Suprapubic skin (tissue), 4 donors: ENCODE measurements around the gene TNFRSF11A.

ENCODE experiments used
- EP300 ChIP-seq: sonication (generic); formaldehyde crosslinking; IDR thresholded peaks from one replicate; pipeline ENCODE4 v1.6.1; 2017; ENCODE audit warnings: antibody characterized with exemption
- POLR2A ChIP-seq, 2 donors: fragments of 450-650 bp; IDR thresholded peaks; one replicate each; pipeline ENCODE4 v1.6.1; 2017; ENCODE audit warnings: antibody characterized with exemption in 2 of 2, mild to moderate bottlenecking in 2 of 2, moderate library complexity in 2 of 2
- POLR2AphosphoS5 ChIP-seq, 3 donors: sonication (generic); formaldehyde crosslinking; IDR thresholded peaks; one replicate each; pipeline ENCODE4 v1.6.1; 2017; ENCODE audit warnings: antibody characterized with exemption in 3 of 3
- TF ChIP-seq, protein P1 (sequence below), 2 donors: fragments of 200-600 bp in 1 of 2; fragments of 450-650 bp in 1 of 2; sonication (generic) in 1 of 2; IDR thresholded peaks; one replicate each; pipeline ENCODE4 v1.5.1; 2016 to 2019; ENCODE audit warnings: antibody characterized with exemption in 2 of 2, mild to moderate bottlenecking in 1 of 2, moderate library complexity in 1 of 2

DNA sequence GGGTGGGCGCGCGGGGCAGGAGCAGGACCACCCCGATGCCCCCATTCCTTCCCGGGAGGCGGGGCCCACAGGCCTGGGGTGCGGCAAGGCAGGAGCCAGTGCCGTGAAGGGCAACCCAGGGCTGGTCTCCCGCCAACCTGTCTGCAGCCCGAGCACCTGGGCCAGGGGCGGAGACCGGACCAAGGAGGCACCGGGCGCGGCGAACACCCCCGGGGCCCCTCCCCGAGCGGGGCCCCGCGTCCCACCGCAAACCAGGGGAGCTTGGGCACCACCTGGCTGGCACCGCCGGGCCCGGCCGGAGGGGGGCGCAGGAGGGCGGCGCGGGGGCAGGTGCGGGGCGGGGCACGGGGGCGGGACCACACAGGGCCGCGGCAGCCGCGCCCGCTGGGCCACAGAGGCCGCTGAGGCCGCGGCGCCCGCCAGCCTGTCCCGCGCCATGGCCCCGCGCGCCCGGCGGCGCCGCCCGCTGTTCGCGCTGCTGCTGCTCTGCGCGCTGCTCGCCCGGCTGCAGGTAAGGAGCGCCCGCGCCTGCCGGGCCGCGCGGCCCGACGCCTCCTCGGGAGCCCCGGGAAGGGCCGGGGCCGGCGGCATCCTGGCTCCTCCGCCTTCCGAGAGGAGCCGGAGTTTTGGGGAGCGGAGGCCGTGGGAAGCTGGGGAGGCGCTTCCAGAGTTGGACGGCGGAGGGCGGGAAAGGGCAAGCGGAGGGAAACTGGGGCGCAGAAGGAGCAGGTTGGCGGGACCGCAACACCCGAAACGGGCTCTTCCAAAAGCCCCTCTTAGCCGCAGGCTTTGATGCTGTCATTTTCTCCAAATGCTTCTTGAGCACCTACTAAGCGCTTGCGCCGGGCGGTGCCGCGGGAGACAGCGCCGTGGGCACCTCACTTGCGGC, at the start of gene TNFRSF11A:
- TF ChIP-seq, protein P1, sequence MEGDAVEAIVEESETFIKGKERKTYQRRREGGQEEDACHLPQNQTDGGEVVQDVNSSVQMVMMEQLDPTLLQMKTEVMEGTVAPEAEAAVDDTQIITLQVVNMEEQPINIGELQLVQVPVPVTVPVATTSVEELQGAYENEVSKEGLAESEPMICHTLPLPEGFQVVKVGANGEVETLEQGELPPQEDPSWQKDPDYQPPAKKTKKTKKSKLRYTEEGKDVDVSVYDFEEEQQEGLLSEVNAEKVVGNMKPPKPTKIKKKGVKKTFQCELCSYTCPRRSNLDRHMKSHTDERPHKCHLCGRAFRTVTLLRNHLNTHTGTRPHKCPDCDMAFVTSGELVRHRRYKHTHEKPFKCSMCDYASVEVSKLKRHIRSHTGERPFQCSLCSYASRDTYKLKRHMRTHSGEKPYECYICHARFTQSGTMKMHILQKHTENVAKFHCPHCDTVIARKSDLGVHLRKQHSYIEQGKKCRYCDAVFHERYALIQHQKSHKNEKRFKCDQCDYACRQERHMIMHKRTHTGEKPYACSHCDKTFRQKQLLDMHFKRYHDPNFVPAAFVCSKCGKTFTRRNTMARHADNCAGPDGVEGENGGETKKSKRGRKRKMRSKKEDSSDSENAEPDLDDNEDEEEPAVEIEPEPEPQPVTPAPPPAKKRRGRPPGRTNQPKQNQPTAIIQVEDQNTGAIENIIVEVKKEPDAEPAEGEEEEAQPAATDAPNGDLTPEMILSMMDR (IDR thresholded peaks at IDR 0.05), result peak in 1 of 2 donors; percentile 41
- TF ChIP-seq EP300, result no peak
- TF ChIP-seq POLR2A (IDR thresholded peaks at IDR 0.05), result no peak
- TF ChIP-seq POLR2AphosphoS5 (IDR thresholded peaks at IDR 0.05), result no peak
